ENCODE measurements around the gene SLC25A41. TPM values are rescaled to one million over a fixed set of nuclear protein-coding genes. Genes with fewer than 3 reads are reported as not detected.

SLC25A41 gene
- total and polyA plus RNA-seq, 9 of the 15 experiments (the other 6 are each of a cell fraction or from before 2014, with no cell fraction given): 0.08 to 4.2 (median 1.6) TPM

GRCh38 chr19:6414793-6415590, 18.6 kb downstream of the SLC25A41 start:
- ChIA-PET POLR2A (interaction anchor here (0.6 to 1.0 kb wide), 4 partner anchors 8 to 157 kb away, joined by 3 to 4 read pairs (median 4); partner anchors contain the start of genes ALKBH7 and KHSRP), CTCF (ENCODE audit: low intra/inter-chr PET ratio) (no interaction called here)
- peaks cover 66% of the 10 kb centered on the region; the same call in 2 of the 3 replicates for H3K36me3 ChIP-seq (ENCODE audit: control insufficient read depth, insufficient read depth, low read length)
- DNase-seq (ENCODE audit: extremely low read depth in 1 of 4, low spot score in 3 of 4) (peak in 1 of 4 experiments; percentile 27), ATAC-seq (no peak), FAIRE-seq (no peak)
- no peak overlapping the region for H3K4me3 ChIP-seq
- intact Hi-C loops (cut with micrococcal nuclease): no loop called here
- peaks cover 16% of the 10 kb centered on the region; the same call in 1 of the 2 replicates for H4K20me1 ChIP-seq (replicated peaks; ENCODE audit: control insufficient read depth, insufficient read depth, low read length)
- 92% methylated on average over 28 of the region's 47 CpGs for WGBS (ENCODE audit: insufficient coverage, low coverage, missing lambda C conversion rate)
- no peak overlapping the region for H3K9ac ChIP-seq (ENCODE audit: insufficient read depth in 1 of 2, low read depth in 2 of 2, low read length in 2 of 2)
- H3K27ac ChIP-seq (ENCODE audit: extremely low read depth, low read depth, low read length): no peak overlapping the region
- H3K4me2 ChIP-seq (ENCODE audit: insufficient read depth, low read length): no peak overlapping the region
- in situ Hi-C loops (cut with MboI): no loop called here
- peaks cover 0 to 54% of the 10 kb centered on the region in 2 experiments; a peak in 2 of 5 replicates for H3K4me1 ChIP-seq (replicated peaks in 1 of 2; ENCODE audit: control insufficient read depth in 2 of 2, insufficient read depth in 2 of 2, low read length in 2 of 2)
- H3K79me2 ChIP-seq (ENCODE audit: control insufficient read depth, insufficient read depth, low read length): peaks cover 13% of the 10 kb centered on the region
- no TSS peak for BruUV-seq (replicated peaks)
- H3K9me1 ChIP-seq (ENCODE audit: control insufficient read depth, insufficient read depth, low read length): no peaks in the 10 kb centered on the region
- no peaks in the 10 kb centered on the region for H3K9me3 ChIP-seq (replicated peaks; ENCODE audit: control insufficient read depth, insufficient read depth, low read depth, low read length)
- H3K27me3 ChIP-seq (ENCODE audit: control insufficient read depth in 2 of 2, insufficient read depth in 2 of 2, low read length in 2 of 2): no peaks in the 10 kb centered on the region
- no peak overlapping the region for H2AFZ ChIP-seq (ENCODE audit: low read depth, low read length)
- TF ChIP-seq NBN (IDR thresholded peaks at IDR 0.05; ENCODE audit: low read depth) (no peak), ZBTB5 (IDR thresholded peaks at IDR 0.05) (no peak), ZNF699 (CRISPR knock-in tag; IDR thresholded peaks at IDR 0.05; ENCODE audit: insufficient replicate concordance) (no peak), CTCF (IDR thresholded peaks at IDR 0.05 in 2 of 3, conservative IDR thresholded peaks at IDR 0.05 in 1 of 3; ENCODE audit: insufficient read depth in 2 of 3, low read depth in 1 of 3, low read length in 3 of 3) (0 out of 6 replicates have a peak, but pooled peaks of 1 of the 3 experiments have one; percentile 9), SMAD3 (CRISPR knock-in tag; conservative IDR thresholded peaks at IDR 0.05) (no peak), PRPF4 (IDR thresholded peaks at IDR 0.05; ENCODE audit: insufficient read depth, low read depth, low read length, poor library complexity, severe bottlenecking) (peak; percentile 49), POLR2G (IDR thresholded peaks at IDR 0.05; ENCODE audit: low read depth, low read length) (peak; percentile 58; the same call in 1 of the 2 replicates), POLR2AphosphoS5 (IDR thresholded peaks at IDR 0.05; ENCODE audit: control insufficient read depth, insufficient read depth, low read depth, low read length) (0 out of 2 replicates have a peak, but pooled peaks have one; percentile 19), ZNF354B (CRISPR knock-in tag; IDR thresholded peaks at IDR 0.05) (no peak), THAP12 (CRISPR knock-in tag; IDR thresholded peaks at IDR 0.05) (no peak), ZBTB9 (CRISPR knock-in tag; IDR thresholded peaks at IDR 0.05) (no peak), RBFOX2 (IDR thresholded peaks at IDR 0.05; ENCODE audit: low read depth, low read length) (peak; percentile 71)
